Skin epidermis (tissue), 12 donors: Measurements from ENCODE around the gene CRYL1.

Source experiments
- H3K27ac ChIP-seq, 21 experiments: fragments of 200-600 bp; sonication (generic) in 11 of 21; one replicate each; pipeline ENCODE4 v1.5.0; 2020; ENCODE audit warnings: mild to moderate bottlenecking in 3 of 21, inconsistent platforms in 2 of 21, moderate library complexity in 2 of 21
- H3K4me3 ChIP-seq, 7 experiments: fragments of 200-600 bp; sonication (generic) in 2 of 7; one replicate each; pipeline ENCODE4 v1.5.0; 2020; ENCODE audit warnings: inconsistent platforms in 2 of 7, mild to moderate bottlenecking in 2 of 7, moderate library complexity in 1 of 7

CRYL1 gene

DNA sequence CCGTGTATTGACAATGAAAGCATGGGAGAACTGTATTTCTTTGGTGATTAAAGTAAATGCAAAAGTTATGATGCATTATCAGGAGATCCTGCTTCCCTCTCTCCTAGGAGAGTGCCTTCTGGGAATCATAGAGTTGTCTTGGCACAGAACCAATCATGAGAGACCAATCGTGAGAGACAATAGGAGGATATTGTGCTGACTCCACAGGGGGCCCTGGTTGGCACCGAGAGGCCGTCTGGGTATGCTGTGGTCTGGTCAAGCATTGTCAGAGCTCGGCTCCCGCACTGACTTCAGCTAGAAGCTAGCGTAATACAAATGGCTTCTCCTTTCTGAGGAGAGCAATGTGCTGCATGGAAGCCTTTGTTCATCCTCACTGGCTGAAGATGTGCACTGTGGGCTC lies 162.1 kb downstream of the CRYL1 start:
- H3K27ac ChIP-seq: no peak overlapping the region
- no peak overlapping the region for H3K4me3 ChIP-seq

DNA sequence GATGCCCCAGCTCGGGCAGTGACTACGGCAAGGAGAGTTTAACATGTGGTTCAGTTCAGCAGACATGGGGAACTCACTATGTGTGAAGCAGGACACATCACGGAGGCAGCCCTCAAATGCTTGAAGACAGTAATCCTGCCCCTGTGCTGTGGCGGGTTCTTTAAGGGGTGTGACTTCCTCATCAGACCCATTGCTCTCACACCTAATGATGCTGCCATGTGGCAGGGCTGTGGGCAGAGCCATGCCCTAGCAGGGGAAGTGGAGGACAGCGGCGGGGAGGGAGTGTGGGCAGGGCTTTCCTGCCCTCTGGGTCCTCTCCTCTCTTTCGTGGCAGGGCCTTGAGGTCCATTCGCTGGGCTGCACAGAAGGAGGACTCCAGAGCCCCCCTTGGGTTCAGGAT lies 162.5 kb downstream of the CRYL1 start:
- H3K27ac ChIP-seq: no peak overlapping the region
- no peak overlapping the region for H3K4me3 ChIP-seq

DNA sequence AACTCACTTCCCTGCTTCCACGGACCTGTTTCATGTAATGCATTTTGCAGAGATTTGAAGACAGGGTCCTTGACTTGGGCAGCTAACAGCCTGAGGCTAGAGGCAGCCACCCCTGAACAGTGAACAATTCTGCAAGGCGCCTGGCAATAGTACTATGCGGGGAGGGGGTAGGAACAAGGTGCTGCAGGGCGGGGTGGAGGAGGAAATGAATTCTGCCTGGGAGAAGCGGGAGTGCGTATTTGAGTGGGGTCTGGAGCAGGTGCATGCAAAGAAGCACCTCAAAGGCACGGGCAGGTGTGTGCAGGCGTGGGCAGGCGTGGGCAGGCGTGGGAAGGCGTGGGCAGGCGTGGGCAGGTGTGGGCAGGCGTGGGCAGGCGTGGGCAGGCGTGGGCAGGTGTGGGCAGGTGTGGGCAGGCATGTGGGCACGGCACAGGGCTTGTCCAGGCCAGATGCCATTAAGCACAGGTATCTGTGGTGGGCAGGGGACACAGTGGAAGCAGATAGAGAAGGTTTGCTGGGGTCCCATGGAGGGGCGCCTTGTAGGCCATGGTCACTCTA lies 163.1 kb downstream of the CRYL1 start:
- Histone ChIP-seq H3K27ac (no peak overlapping the region), H3K4me3 (no peak overlapping the region)

DNA sequence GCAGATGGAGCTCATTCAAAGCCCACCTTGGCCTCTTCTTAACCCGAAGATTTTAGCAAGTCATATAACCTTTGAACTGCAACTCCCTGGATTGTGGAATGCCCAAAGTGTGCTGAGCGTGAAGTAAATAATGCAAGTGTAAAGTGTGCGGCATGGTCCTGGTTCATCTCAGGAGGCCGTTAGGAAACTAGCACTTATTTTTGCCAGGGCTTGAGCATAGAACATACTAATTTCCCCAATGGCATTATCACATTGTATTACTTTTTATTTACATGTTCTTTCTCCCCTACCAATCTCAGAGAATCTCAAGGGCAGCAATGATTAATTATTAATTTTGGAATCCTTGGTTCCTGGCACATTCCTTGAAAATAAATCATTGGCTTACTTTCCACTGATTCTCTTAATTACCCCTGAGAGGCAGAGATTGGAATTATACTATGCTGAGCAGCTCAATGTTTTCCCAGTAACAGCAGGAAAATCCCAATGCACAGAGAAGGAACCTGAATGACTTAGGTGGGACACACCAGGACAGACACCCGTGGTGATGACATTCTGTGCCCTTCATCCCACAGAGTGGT lies 164.7 kb downstream of the CRYL1 start:
- Histone ChIP-seq H3K27ac (peak overlapping the region in 3 of 21 experiments; percentile 7 to 80 (median 7)), H3K4me3 (no peak overlapping the region)

DNA sequence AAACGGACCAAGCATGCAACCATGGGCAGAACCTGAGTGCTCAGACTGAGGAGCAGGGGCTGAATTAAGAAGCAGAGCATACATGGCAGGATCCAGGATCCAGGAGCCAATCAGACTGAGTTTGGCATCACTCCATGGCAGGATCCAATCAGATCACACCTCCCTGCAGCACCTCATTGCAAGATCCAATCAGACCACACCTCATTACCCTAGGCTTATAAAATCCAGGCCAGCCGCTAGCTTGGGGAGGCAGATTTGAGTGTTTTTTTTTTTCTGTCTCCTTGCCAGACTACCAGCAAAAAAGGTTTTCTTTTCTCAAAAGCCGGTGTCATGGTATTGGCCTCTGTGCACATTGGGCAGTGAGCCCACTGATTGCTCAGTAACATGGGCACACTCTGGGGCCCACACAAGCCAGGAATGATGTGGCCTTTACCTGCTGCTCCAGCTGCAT lies 165.6 kb downstream of the CRYL1 start:
- Histone ChIP-seq H3K27ac (peak overlapping the region in 11 of 21 experiments; percentile 21 to 82 (median 67)), H3K4me3 (no peak overlapping the region)

DNA sequence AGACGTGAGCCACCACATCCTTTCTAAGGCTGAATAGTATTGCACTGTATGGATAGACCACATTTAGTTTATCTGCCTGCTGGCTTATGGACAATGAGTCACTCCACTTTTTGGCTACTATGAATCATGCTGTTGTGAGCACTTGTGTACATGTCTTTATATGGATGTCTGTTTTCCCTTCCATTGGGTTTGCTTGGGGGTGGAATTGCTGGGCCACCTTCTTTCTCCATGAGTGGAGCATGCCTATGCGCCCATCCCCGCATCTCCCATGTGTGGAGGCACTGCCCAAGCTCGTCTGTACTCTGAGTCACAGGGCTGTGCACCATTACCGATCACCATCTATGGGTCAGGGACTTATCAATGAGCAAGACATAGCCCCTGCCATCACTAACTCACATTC lies 166.3 kb downstream of the CRYL1 start:
- H3K4me3 ChIP-seq: no peak overlapping the region
- peak overlapping the region in 11 of 21 experiments; percentile 21 to 82 (median 67) for H3K27ac ChIP-seq

DNA sequence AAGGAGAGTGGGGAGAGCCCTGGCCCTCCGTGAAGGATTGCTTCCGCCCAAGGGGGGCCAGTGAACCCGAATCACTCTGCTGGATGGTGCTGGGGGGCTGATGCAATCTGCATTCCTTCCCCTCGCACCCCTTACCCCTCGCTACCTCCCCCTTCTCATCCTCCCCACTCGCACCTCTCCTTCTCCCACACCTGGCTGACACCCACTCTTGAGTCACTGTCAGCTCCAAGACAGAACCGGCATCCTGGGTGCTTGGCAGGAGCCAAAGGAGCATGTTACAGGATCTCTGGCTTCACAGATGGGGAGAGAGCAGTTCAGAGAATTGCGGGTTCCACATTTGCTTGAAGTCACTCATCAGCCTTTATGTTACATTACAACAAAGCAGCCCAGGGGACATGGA lies 167.6 kb downstream of the CRYL1 start:
- Histone ChIP-seq H3K4me3 (no peak overlapping the region), H3K27ac (peak overlapping the region in 3 of 21 experiments; percentile 6 to 79 (median 69))

DNA sequence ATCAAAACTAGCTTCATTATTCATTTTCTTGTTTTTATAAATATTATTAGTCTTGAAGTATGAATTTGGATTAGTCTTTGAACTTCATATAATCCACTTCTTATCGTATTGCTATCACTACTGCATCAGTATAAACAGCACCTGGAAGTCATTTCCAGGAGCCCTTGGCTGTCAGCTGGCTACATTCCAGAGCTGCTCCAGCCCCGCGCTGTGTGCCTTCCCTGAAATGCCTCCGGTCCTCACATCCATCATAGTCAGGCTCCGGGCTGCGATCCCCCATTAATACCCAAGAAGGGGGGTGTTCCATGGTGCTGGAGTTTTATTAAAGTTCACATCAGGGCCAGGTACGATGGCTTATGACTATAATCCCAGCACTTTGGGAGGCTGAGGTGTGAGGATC lies 169.2 kb downstream of the CRYL1 start:
- Histone ChIP-seq H3K27ac (peak overlapping the region in 2 of 21 experiments; percentile 69 to 79), H3K4me3 (no peak overlapping the region)

DNA sequence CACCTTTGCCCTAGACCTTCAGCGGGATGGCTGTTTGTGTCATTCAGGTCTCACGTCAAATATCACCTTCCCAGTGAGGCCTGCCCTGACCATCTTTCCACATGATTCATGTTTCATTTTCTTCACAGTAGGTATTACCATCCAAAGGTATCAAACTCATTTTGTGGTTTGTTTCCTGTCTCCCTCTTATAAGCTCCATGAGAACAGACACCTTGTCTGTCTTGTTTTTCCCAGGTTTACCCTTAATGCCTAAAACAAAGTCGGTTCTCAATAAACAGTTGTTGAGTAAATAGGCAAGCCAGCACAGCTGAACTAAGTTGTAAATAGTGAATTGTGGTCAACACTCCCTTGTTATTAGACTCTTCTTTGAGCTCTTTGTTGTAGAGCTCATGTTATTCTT lies 170.9 kb downstream of the CRYL1 start:
- Histone ChIP-seq H3K4me3 (no peak overlapping the region), H3K27ac (peak overlapping the region in 4 of 21 experiments; percentile 59 to 79 (median 59))

DNA sequence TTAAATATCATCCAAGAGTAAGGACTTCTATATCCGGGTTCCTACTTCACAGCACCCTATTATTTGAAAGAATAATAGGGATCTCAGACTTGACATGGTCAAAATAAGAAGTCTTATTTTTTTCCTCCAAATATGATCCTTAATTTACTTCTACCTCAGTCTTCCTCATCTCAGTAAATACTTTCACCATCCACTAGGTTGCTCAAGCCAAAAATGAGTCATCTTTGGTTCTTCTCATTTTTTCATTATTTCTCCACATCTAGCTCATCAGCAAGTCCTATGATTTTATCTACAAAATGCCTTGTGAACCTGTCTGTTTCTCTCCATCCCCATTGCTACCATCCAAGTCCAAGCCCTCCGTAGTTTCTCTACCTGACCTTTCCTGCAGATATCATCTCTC lies 171.7 kb downstream of the CRYL1 start:
- Histone ChIP-seq H3K27ac (peak overlapping the region in 3 of 21 experiments; percentile 28 to 79 (median 52)), H3K4me3 (no peak overlapping the region)
